Measurements from ENCODE around the gene AFDN.

Gene AFDN

DNA sequence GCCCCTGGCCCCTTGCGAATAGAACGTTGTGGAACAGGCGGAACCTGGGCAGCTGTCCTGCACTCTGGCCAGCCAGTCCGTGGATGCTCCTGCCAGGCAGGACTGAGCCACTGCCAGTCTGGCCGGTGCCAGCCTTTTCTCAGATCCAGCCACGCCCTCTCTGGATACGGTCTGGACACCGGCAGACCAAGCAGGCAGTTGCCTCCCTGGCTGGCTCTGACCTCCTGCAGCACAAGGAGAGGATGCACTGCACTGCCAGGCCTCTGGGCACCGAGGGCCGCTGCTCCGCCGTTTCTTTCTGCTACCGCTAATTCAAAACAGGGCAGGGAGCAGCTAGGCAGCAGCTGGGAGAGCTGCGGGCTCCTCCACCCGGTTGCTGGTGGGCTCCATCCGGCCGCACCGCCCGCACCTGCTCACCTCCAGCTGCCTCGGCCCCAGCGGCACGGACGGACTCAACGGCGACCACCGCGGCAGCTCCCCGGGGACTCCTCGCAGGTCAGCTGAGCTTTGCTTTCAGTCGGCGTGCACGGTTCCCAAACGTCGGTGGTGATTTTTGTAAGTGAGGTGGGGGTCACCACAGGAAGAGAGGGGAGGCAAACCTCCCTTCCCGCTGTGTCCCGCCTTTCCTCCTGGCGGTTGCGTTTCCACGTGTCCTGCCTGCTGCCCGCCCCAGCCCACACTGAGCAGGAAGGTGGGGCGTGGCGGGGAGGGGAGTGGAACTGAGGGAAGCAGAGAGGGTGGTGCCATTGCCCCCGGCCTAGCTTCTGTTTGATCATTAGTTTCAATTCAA is 30.3 kb upstream of the AFDN start:
- no peak for DNase-seq (ENCODE audit: low read depth in 2 of 2)

DNA sequence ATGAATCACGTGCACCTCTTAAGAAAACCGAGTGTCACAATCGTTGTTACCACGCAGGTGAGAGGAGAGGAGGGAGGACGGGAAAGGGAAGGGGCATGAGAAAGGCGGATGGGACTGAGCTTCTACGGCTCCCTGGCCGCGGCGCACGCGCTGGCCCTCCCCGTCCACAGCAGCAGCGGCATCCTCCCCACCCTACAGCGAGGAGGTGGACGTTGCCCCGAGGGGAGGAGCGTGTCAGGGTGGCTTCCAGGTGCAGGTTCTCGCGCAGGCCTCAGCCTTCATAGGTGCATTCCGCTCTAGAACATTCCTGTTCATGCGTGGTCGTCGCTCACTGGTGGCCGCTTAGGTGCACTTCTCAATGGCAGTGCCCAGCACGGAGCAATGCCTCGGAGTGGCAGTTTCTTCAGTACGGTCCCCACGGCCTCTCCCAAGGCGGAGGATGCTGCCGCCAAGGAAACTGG is 29.7 kb upstream of the AFDN start:
- no peak for DNase-seq (ENCODE audit: low read depth in 2 of 2)

DNA sequence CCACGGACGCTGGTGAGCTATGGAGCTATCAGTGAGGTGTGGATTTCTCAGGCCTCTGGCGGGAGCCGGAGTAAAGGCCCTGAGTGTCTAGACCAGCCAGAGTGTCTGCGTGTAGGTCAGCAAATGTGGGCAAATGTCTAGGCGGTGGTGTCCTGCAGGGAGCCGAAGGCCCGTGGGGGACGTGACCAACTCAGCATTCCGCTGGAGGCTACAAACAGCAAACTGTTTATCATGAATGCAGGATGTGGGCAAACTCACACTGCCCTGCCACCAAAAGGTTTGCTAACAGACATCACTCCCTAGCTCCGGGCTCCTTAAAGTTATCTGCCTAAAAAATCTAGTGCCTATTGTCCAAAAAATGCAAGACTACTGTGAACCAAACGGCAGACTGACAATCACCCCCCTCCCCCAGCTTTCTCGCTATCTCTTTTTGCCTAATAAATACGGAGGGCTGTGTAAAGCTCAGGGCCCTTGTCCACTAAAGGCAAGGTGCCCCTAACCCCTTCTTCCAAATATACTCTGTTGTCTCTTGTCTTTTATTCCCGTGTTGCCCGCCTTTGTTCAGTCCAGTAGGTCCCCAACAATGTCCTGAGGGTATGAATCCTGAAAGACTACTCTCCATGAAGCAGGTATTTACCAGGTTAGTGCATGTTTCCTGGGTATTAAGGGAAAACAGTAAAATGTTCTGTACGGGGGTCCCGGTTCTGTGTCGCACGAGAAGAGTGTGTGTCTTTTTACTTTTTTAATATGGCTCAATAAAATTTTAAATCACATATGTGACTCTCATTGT is 29.0 kb upstream of the AFDN start:
- DNase-seq (ENCODE audit: low read depth in 2 of 2) = no peak

DNA sequence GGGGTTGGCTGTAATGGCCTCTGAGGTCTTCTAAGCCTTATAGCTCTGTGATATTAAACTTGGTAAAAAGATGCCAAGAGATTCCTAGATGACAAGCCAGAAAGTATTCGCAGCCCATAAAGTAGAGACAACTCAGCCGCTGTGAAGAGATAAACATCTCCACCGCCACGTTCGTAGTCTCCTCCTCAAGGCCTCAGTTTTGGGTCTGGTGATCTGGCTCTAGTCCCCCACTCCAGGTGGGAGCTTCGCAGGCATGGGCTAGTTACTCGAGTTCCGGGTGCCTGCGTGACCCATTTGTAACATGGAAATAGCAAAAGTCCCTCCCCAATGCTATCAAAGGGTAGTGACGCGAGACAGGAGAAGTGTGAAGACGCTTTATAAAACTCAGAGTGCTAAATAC is 28.3 kb upstream of the AFDN start:
- DNase-seq (ENCODE audit: low read depth in 2 of 2) = no peak

DNA sequence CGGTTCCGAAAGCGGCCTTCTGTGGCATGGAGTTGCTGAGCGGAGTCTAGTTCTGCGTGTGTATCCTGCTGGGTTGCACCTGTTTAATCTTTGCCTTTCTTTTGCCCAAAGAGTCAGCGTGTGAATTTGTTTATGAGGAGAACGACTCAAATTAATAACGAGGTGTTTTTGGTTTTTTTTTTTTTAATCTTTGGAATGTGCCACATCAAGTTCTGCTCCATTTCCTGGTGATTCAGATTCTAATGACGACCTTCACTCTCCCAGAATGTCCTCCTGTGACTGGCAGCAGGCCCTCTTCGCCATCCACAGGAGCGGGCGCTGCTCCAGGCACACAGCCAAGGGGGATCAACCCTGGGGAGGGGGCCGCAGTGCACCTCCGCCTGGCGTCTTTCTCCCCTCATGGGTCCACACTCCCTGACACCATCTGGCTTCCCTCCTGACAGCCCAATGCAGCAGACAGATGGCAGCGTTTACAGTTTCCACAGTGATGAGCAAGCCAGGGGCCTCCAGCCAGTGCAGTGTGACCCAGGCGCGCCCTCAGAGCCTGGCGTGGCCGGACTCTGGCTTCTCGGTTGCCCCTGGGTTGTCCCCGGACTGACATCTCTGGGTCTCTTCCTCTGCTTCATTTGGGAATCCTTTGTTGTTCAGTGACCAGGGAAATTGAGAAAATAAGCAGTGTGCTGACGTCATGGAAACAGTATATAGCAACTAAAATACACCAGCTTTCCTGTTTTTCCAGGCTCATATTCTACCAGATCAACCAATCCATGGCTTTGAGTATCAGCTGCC is 27.5 kb upstream of the AFDN start:
- DNase-seq (ENCODE audit: low read depth in 2 of 2) = no peak

DNA sequence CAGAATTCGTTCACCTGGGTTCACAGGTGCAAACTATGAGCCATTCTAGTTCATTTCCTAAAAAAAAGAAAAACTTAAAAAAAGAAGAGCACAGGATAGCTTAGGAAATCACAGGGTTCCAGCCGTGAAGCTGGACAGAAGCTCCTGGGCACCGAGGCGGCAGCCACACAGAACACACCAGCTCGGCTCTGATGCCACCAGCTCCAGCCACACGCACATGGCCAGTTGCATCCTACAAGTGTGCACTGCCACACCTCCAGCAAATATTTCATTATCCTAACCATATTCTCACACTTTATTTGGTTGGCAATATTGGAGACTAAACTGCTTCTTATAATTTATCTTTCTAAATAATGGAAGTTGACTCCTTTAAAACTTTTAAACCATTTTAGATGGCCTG is 26.2 kb upstream of the AFDN start:
- DNase-seq (ENCODE audit: low read depth in 2 of 2) = no peak

DNA sequence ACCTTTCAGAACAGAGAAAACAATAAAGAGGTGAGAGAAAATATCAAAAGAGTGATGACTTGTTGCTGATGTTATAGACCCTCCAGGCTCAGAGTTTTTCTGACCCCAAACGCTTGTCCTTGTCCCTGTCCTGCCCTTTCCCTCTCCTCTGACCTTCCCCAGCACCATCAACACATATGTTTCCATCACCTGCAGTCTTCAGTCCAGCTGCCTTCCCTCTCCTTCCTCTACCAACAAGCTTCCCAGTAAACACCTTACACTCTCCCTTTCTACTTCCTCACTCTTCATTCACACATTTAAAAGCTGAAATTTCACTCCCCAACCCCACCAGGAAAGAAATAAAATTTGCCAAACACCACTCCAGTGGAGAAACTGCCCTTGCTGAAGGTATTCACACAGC is 25.4 kb upstream of the AFDN start:
- no peak for DNase-seq (ENCODE audit: low read depth in 2 of 2)

DNA sequence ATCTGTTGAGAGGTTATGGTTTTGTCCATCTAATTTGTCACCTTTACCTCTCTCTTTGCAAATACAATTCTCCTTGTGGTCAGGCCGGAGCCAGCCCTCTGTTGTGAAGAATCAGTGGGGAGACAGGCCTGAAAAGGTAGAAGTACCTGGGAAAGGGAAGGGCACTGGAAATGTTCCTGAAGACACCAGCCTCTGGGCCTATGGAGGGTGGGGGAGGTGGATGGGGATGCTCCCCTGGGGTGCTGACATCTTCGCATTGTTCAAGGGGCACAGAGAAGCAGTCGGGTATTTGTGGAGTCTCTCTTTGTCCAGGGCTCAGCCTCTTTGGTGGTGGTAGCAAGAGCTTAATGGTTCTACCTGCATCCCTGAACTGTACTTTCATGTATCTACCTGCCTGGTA is 24.4 kb upstream of the AFDN start:
- DNase-seq (ENCODE audit: low read depth in 2 of 2) = no peak

DNA sequence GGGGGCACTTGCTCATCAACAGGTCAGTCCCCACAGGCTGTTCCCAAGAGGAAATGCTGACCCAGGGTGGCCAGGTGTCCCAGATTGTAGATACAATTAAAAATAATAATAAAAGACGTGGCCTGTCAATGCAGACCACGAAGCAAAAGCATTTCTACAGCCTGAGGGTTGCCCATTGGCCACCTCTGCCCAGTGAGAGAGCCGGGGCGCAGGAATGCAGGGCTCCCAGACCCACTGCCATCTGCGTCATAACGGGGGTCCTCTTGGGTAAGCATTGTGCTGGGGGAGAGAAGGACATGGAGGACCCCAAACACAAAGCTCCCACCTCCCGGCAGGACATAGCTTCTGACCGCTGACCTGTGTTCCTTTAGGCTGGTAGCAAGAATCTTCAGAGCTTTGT is 22.9 kb upstream of the AFDN start:
- DNase-seq (ENCODE audit: low read depth in 2 of 2) = no peak

DNA sequence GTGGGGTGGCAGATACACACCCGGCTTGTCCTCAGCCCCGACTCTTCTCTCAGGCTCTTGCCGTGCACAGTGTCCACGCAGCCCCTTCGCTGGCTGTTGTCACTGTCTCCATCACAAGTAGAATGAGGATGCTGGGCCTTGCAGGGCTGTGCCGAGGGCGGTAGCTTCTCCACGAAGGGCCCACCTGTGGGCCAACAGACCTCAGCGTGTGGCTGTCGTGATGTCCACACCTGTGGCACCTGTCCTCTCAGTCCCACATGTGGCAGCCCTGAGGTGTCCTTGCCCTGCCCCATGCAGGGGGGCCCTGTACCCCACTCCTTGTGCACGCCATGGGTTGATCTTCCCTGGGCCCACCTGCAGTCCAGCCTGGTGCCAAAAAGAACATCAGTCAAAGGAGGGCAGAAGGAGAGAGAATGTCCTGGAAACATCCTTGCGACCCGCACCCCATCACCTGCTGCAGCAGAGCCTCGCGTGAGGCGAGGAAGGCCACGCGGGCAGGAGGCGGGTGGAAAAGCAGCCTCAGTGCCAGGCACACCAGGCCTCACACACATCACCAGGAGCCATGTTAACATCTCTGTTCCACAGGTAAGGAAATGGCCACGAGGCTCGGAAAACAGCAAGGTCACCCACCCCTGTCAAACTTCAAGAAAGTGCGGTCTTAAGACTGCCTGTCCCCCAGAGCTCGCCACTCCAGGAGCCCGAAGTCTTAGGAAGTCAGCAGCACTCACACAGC is 22.3 kb upstream of the AFDN start:
- no peak for DNase-seq (ENCODE audit: low read depth in 2 of 2)

DNA sequence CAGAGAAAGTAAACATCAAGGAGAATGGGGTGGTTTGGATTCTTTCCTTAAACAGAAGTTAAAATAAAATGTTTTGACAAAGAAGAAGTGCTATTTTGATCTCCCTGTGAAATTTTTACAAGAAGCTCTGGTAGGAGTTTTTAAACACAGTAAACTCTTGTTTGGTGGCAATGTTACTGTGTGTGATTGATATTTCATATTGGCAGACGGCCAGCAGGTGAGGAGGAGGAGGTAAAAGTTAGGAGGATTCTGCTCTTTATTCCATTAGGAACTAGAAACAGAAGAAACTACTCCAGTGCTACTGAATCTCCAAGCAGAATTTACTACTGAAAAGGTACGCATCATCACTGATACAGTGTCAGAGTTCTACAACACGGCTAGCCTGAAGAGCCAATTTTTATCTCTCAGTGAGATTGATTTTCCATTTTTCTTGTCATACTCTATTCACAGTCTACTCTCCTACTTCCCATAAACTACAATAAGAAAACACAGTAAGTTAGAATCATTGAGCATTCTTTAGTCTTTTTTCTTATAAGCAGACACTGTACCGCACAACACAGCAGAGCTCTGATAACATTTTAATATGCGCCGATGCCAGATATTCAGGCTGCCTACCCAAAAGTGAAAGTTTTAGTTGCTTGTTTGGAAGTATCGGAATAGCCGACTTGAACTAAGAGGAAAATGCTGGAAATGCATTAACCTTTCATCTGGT is 21.2 kb upstream of the AFDN start:
- DNase-seq (ENCODE audit: low read depth in 2 of 2) = no peak

DNA sequence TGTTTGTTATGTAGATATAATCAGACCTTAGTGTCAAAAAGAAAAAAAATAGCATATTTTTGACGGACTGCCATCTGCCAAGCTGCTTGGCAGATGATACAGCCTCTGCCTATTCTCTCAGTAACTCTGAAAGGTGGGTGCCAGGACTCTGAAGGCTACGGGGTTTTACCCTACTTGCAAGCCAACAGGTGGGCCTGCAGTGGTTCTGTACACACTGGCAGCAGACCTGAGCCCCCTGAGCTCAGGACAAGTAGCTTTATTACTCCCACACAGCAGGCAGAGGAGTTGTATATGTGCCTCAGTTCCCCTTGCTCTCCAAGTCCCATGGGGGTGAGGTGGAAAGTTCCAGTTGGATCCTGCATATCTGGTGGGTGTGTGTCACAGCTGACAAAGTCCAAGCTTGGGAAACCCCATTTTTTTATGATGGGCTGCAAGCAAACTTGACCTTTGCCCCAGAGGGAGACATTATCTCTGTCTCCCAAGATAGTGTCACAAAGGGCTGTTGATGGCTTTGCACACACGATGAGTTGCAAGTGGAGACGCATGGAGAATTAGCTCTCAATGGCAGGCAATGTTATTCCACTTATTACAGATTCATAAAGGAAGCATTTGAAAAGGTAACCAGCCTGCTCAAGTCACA is 20.5 kb upstream of the AFDN start:
- no peak for DNase-seq (ENCODE audit: low read depth in 2 of 2)

DNA sequence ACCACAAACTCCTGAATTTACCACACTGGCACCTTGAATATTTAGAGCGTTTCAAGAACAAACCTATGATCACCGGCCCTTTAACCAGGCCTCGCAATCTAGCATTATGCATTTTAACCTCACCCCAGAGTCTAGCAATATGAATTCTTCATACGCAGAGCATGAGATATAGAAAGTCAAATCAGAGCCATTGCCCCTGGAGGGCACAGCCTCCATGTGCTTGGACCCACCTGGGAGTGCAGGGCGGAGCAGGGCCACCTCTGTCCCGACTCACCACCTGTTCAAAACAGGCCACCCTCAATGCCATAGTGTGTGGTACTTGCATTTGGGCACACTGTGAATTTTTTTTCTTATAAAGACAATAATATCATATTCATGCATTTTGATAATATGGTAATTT is 19.5 kb upstream of the AFDN start:
- DNase-seq (ENCODE audit: low read depth in 2 of 2) = no peak

DNA sequence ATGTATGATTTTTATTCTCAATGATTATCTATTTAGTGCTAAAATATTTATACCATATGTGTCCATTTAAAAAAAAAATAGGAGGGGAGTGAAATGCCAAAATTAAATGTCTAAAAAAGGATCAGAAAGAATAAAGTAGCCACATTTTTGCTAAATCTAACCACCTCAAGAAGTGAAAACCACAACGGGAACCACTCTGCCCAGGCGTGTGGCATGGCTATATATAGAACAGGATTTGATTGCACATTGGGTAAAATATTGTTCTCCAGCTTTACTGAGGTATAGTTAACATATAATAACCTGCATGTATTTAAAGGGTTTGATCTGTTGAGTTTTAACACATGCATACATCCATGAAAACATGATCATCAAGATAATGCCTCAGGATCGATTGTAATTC is 19.0 kb upstream of the AFDN start:
- DNase-seq (ENCODE audit: low read depth in 2 of 2) = no peak

DNA sequence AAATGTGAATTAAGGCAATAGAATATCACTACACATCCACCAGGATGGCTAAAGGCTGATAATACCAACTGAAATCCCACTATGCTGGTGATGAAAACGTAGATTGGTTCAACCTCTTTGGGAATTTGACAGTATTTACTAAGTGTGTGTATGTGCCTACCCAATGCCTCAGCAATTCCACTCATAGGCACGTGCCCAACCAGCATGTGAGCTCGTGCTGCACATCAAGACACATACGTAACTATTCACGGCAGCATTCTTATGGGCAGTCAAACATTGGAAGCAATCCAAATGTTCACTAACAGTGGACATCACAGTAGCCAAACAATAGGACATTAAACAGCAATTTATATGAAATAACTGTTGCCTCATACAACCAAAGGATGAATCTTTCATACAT is 15.7 kb upstream of the AFDN start:
- no peak for DNase-seq (ENCODE audit: low read depth in 2 of 2)

DNA sequence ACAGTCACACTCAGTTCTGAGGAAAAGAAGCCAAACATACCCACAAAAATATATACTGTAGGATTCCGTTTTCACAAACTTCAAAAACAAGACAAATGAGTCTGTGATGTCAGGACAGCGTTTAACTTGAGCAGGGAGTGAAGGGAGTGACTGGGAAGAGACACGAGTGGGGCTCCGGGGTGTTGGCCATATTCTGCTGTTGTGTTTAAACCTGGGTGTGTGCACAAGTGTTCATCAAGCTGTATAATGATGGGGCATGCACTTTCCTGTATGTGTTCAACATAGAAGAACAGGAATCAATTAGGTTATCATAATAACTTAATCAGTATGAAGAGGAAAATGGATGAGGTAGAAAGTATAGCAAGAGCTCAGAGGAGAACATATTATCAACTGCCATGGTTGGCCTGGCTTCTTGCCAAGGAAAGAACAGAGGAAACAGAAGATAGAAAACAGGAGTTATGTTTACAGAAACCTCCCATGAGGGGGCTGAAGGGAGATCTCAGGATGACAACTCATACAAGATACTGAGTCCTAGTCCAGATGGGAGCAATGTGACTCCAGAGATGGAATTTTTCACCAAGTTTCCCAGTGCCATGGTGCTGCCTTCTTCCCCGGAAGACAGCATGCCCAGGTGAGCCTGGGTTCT is 15.1 kb upstream of the AFDN start:
- DNase-seq (ENCODE audit: low read depth in 2 of 2) = no peak

DNA sequence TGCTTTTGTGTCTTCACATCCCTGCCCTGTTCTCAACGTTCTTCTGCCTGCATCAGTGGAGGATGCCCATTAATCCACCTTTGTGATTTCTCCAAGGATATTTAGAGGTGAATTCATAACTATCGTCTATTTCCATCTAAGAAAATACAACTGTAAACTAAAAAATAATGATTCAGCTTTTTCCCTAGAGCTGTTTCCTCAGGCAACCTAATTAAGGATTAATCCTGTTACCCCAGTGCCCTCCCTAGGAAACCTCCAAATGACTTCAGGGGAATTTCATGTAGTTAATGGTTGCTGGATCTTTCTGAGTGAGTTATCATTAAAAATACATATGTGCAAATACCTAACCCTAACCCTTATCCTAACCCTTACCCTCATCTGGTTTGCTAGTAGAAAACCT is 14.6 kb upstream of the AFDN start:
- DNase-seq (ENCODE audit: low read depth in 2 of 2) = no peak

DNA sequence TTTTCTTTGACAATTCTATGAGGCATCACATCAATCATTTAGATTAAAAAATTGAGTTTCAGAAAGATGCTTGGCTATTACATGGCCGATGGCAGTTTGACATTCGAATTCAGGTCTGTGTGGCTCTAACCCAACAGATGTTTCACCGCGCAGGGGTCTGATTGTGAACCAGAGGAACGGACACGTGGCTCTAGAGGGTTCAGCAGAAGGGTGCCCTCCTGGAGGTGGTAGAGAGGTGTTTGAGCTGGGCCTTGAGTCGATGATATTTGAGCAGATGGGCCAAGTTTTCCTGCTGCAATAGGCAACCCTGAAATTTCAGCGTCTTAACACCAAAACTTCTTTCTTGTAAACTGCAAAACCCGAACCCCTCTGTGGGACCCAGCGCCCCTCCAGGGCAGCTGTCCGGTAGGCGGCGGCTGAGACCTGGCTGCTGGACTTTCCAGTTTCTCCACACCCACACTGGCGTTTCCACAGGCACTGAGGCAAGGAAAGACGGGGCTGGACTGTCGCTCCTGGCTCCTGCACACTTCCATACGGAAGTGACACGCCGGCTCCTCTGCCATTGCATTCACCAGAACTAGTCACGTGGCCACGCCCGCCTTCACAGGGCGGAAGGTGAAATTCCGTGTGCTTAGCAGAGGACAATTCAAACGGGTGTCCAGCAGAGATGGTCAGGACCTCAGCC is 11.3 kb upstream of the AFDN start:
- no peak for DNase-seq (ENCODE audit: low read depth in 2 of 2)

DNA sequence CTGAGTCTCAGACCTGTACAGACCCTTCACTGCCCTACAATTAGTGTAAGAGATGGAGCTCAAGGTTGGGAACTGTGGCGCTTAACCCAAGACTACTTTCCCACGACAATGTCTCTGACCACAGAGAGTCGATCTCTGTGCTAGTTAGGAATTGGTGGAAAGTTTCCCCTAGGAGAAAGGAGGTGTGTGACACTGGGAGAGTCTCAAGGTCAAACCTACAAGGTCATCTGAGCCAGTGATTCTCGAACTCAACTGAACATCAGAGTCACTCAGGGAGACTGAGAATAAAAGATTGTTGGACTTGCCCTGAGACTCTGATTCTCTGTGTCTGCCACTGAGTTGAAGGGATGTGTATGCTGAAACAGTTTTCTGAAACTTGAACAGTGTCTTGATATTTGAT is 9.7 kb upstream of the AFDN start:
- no peak for DNase-seq (ENCODE audit: low read depth in 2 of 2)

DNA sequence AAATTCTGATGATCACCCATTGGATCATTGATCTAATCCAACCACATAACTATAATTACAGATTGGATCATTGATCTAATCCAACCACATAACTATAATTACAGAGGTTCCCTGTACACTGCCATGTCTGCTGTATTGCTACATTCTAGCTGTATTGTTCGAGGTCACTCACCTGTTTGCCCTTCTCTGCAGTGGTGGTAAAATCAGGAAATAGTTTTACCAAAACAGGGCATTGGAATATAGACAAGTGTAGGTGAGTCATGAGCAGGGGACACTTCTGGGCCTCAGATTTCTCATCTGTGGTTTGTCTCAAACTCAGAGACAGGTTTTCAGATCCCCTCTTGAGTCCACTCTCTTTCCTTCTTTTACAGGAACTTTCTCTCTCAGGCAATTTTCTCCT is 9.0 kb upstream of the AFDN start:
- DNase-seq (ENCODE audit: low read depth in 2 of 2) = no peak
